HEK293 (cell line): ENCODE data around the gene CDYL.
A peak's percentile ranks its signal among the peaks of the same experiment; 100 is the strongest.

Experiments used
- CTCF ChIA-PET: fragments of 350-600 bp; formaldehyde crosslinking; extraction: SDS; loops from one replicate; lab custom pipeline; 2021; ENCODE audit warnings: antibody characterized with exemption; lab: Yijun Ruan, JAX
- POLR2A ChIA-PET: fragments of 300-600 bp; formaldehyde crosslinking; extraction: SDS; loops from one replicate; lab custom pipeline; 2020; ENCODE audit warnings: antibody characterized with exemption, inconsistent platforms; lab: Yijun Ruan, JAX
- H3K27ac ChIP-seq: fragments of 200-500 bp; sonication (Bioruptor generic); 2 replicates; pipeline ENCODE4 v1.5.1; 2014; ENCODE audit warnings: low read depth, low read length, control low read depth, inconsistent platforms; ENCODE audit errors: extremely low read depth
- H3K36me3 ChIP-seq, 2 experiments: fragments of 200-500 bp in 1 of 2; sonication (Bioruptor generic) in 1 of 2; 1 replicate in 1 of 2; 2 replicates in 1 of 2; pipeline ENCODE4 v1.5.1; 2014 to 2017; ENCODE audit warnings: inconsistent platforms in 2 of 2, low read length in 2 of 2; ENCODE audit not compliant: control insufficient read depth in 2 of 2, insufficient read depth in 1 of 2
- H3K4me1 ChIP-seq: fragments of 200-500 bp; sonication (Bioruptor generic); 2 replicates; pipeline ENCODE4 v1.5.1; 2014; ENCODE audit warnings: mild to moderate bottlenecking, low read length, inconsistent platforms; ENCODE audit not compliant: control insufficient read depth, insufficient read depth
- H3K4me3 ChIP-seq: 2 replicates; pipeline ENCODE4 v1.5.1; 2011; ENCODE audit warnings: low read depth, mild to moderate bottlenecking, control low read depth, low read length, moderate library complexity
- H3K9me3 ChIP-seq: fragments of 200-500 bp; sonication (Bioruptor generic); 2 replicates; pipeline ENCODE4 v1.5.1; 2014; ENCODE audit warnings: low read depth, low read length, inconsistent platforms; ENCODE audit not compliant: control insufficient read depth, insufficient read depth
- KLF1 ChIP-seq: fragments of 450-650 bp; formaldehyde crosslinking; IDR thresholded peaks from 2 replicates; pipeline ENCODE4 v1.5.1; 2016; ENCODE audit warnings: missing biosample characterization, missing genetic modification characterization
- PBX3 ChIP-seq: sonication (generic); formaldehyde crosslinking; IDR thresholded peaks from 2 replicates; pipeline ENCODE4 v1.8.1; 2022; ENCODE audit warnings: mild to moderate bottlenecking, moderate library complexity, missing genetic modification reagents
- ZBTB1 ChIP-seq: fragments of 450-650 bp; formaldehyde crosslinking; IDR thresholded peaks from 2 replicates; pipeline ENCODE4 v1.5.1; 2016; ENCODE audit warnings: missing biosample characterization, missing genetic modification characterization
- ZBTB10 ChIP-seq: fragments of 450-650 bp; formaldehyde crosslinking; IDR thresholded peaks from 2 replicates; pipeline ENCODE4 v1.5.1; 2016; ENCODE audit warnings: missing biosample characterization, missing genetic modification characterization
- ZBTB6 ChIP-seq: fragments of 450-650 bp; formaldehyde crosslinking; IDR thresholded peaks from 2 replicates; pipeline ENCODE4 v1.5.1; 2017; ENCODE audit warnings: missing biosample characterization, missing genetic modification characterization
- ZFP3 ChIP-seq: fragments of 450-650 bp; formaldehyde crosslinking; IDR thresholded peaks from 2 replicates; pipeline ENCODE4 v1.5.1; 2016; ENCODE audit warnings: low read depth, missing biosample characterization, missing genetic modification characterization
- ZNF114 ChIP-seq: fragments of 450-650 bp; formaldehyde crosslinking; IDR thresholded peaks from 2 replicates; pipeline ENCODE4 v1.5.0; 2017; ENCODE audit warnings: missing biosample characterization, missing genetic modification characterization
- ZNF121 ChIP-seq: fragments of 450-650 bp; formaldehyde crosslinking; IDR thresholded peaks from 2 replicates; pipeline ENCODE4 v1.5.1; 2016; ENCODE audit warnings: missing biosample characterization, missing genetic modification characterization
- ZNF175 ChIP-seq: fragments of 450-650 bp; formaldehyde crosslinking; IDR thresholded peaks from 2 replicates; pipeline ENCODE4 v1.5.1; 2016; ENCODE audit warnings: missing biosample characterization, missing genetic modification characterization
- ZNF214 ChIP-seq: fragments of 450-650 bp; formaldehyde crosslinking; IDR thresholded peaks from 2 replicates; pipeline ENCODE4 v1.5.1; 2017; ENCODE audit warnings: missing biosample characterization, mild to moderate bottlenecking, missing genetic modification characterization, borderline replicate concordance
- ZNF221 ChIP-seq: fragments of 450-650 bp; formaldehyde crosslinking; IDR thresholded peaks from 2 replicates; pipeline ENCODE4 v1.5.1; 2017; ENCODE audit warnings: missing biosample characterization, missing genetic modification characterization, borderline replicate concordance
- ZNF394 ChIP-seq: fragments of 450-650 bp; formaldehyde crosslinking; IDR thresholded peaks from 2 replicates; pipeline ENCODE4 v1.5.1; 2016; ENCODE audit warnings: missing biosample characterization, missing genetic modification characterization, mild to moderate bottlenecking, moderate library complexity, borderline replicate concordance
- ZNF521 ChIP-seq: fragments of 450-650 bp; formaldehyde crosslinking; IDR thresholded peaks from 2 replicates; pipeline ENCODE4 v1.5.1; 2017; ENCODE audit warnings: missing biosample characterization, mild to moderate bottlenecking, missing genetic modification characterization
- ZNF548 ChIP-seq: fragments of 450-650 bp; formaldehyde crosslinking; IDR thresholded peaks from 2 replicates; pipeline ENCODE4 v1.5.1; 2016; ENCODE audit warnings: missing biosample characterization, missing genetic modification characterization
- ZNF600 ChIP-seq: fragments of 450-650 bp; formaldehyde crosslinking; IDR thresholded peaks from 2 replicates; pipeline ENCODE4 v1.5.1; 2016; ENCODE audit warnings: missing biosample characterization, missing genetic modification characterization
- ZNF707 ChIP-seq: fragments of 450-650 bp; formaldehyde crosslinking; IDR thresholded peaks from 2 replicates; pipeline ENCODE4 v1.5.1; 2016; ENCODE audit warnings: missing biosample characterization, missing genetic modification characterization
- ZSCAN23 ChIP-seq: fragments of 450-650 bp; formaldehyde crosslinking; IDR thresholded peaks from 2 replicates; pipeline ENCODE4 v1.5.1; 2016; ENCODE audit warnings: missing biosample characterization, missing genetic modification characterization

Gene CDYL

GRCh38 chr6:4880363-4880762 lies 104.2 kb downstream of the CDYL start:
- Histone ChIP-seq H3K36me3 (no peaks in the 10 kb centered on the region), H3K4me1 (no peaks in the 10 kb centered on the region), H3K9me3 (no peaks in the 10 kb centered on the region), H3K4me3 (no peak overlapping the region), H3K27ac (no peak overlapping the region)
- POLR2A ChIA-PET = no interaction called here
- no peak for TF ChIP-seq ZSCAN23 (tag by site-specific recombination)
- TF ChIP-seq ZNF175 (tag by site-specific recombination) = no peak
- no peak for TF ChIP-seq ZNF521 (tag by site-specific recombination)
- no peak for TF ChIP-seq KLF1 (tag by site-specific recombination)
- CTCF ChIA-PET = no interaction called here

DNA sequence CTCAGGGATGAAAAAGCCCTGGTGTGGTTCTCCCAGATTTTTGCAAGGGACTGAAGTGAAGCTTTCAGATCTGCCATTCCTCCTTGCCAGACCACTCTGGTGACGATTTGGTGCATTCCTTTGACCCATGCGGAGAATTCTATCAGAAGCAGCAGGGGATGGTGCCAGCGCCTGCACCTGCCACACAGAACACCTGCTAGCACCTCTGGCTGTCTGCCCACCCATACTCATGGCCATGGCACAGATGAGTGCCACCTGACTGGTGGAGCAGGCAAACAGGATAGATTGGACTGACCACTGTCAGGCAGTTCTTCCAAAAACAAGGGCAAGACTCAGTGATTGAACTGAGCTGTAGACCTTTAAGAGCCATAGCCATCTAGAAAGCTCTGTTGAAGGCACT lies 107.1 kb downstream of the CDYL start:
- H3K4me1 ChIP-seq = no peaks in the 10 kb centered on the region
- CTCF ChIA-PET = no interaction called here
- POLR2A ChIA-PET = no interaction called here

DNA sequence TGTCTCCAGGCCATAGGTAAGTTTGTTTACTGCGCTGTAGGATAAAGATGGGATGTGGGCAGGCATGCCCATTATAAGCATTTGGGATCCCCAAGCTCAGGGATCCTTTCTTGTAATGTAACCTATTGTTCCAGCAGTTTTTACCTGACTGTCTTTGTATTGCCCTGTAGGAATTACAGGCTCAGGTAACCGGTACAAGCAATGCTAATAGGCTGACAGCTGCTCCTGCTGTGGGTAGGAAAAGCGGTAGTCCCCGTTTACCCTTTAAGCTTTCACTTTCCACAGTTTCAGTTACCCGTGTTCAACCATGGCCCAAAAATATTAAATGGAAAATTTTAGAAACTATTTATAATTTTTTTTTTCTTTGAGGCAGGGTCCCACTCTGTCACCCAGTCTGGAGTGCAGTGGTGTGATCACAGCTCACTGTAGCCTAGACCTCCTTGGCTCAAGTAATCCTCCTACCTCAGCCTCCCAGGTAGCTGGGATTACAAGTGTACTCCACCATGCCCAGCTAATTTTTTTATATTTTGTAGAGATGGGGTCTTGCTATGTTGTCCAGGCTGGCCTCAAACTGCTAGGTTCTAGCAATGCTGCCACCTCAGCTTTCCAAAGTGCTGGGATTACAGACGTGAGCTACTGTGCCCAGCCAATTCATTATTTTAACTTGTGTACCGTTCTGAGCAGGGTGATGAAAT lies 108.6 kb downstream of the CDYL start:
- H3K36me3 ChIP-seq = no peaks in the 10 kb centered on the region
- POLR2A ChIA-PET = no interaction called here

More for the DNA sequence above, 107.1 kb downstream of the CDYL start:
- no peak for TF ChIP-seq ZNF707 (tag by site-specific recombination)
- no peak for TF ChIP-seq ZBTB6 (tag by site-specific recombination)
- no peak for TF ChIP-seq ZFP3 (tag by site-specific recombination)
- no peak for TF ChIP-seq ZNF214 (tag by site-specific recombination)
- no peak for TF ChIP-seq ZNF114 (tag by site-specific recombination)
- TF ChIP-seq ZNF548 (tag by site-specific recombination) = no peak
- TF ChIP-seq PBX3 (CRISPR knock-in tag) = no peak
- no peak for TF ChIP-seq ZNF221 (tag by site-specific recombination)
- TF ChIP-seq ZNF600 (tag by site-specific recombination) = no peak
- TF ChIP-seq ZNF394 (tag by site-specific recombination) = no peak
- no peaks in the 10 kb centered on the region for H3K9me3 ChIP-seq
- no peaks in the 10 kb centered on the region for H3K36me3 ChIP-seq
- H3K4me3 ChIP-seq = no peak overlapping the region
- no peak overlapping the region for H3K27ac ChIP-seq

More for the DNA sequence above, 108.6 kb downstream of the CDYL start:
- TF ChIP-seq ZNF121 (tag by site-specific recombination) (peak; percentile 28; the same call in 1 of the 2 replicates), ZBTB10 (tag by site-specific recombination) (no peak), ZBTB1 (tag by site-specific recombination) (no peak)
- H3K4me3 ChIP-seq = no peak overlapping the region
- no peak overlapping the region for H3K27ac ChIP-seq
- H3K9me3 ChIP-seq = no peaks in the 10 kb centered on the region
- CTCF ChIA-PET = interaction anchor here (0.6 kb wide), 1 partner anchor 419 kb away, joined by 3 read pairs; no protein-coding TSS in a partner anchor
- H3K4me1 ChIP-seq = no peaks in the 10 kb centered on the region
